ENCODE data around the gene SLC35F6.

The SLC35F6 gene

GRCh38 chr2:26720322-26721114, 43.6 kb upstream of the SLC35F6 start:
- peak; percentile 96 for DNase-seq (ENCODE audit: low read depth)
- no peak for TF ChIP-seq CTCF (IDR thresholded peaks at IDR 0.05; ENCODE audit: low read length, missing control alignments)
- H3K4me3 ChIP-seq (replicated peaks; ENCODE audit: low read depth, low read length) = no peak overlapping the region

DNA sequence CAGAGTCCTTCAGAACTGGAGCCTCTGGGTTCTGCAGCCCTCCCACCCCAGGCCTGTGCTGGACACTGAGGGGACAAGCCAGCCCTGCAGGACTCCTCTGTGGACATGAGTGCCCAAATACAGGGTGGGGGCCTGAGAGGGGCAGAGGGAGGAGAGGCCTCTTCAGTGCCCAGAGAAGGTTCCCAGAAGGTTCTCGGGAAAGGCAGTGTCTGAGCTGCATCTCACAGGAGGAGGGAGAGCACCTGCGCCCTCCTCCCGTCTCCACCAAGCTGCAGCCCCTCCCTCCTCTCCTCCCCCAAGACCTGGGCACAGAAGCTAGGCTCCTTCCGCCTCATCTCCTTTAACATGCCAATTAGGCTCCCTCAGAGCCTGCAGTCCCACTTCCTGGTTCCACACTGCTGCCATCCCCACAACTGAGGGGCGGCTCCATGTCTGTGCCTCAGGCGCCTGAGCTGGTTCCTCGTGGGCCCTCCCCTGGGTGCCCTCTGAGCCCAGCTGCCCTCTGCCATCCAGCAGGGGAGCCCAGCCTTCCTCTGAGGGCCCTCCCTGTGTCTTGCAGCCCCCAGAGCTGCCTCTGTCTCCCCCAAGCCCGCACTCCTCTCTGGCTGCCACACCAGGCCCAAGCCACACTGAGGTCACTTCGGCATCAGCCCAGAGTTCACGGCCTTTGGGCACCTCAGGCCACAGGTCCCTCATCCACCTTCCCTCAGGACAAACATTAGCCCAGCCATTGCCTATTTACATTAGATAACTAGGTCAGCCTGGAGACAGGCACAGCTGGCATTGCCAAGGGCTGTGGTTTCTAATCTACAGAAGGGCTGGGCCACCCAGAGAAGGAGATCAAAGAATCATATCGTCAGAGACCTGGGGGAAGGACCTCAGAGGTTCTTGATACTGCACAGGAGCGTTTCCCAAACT, 42.7 kb upstream of the SLC35F6 start:
- H3K4me3 ChIP-seq (replicated peaks; ENCODE audit: low read depth, low read length) = no peak overlapping the region
- TF ChIP-seq CTCF (IDR thresholded peaks at IDR 0.05; ENCODE audit: low read length, missing control alignments) = no peak
- no peak for DNase-seq (ENCODE audit: low read depth)

GRCh38 chr2:26722328-26722727, 41.8 kb upstream of the SLC35F6 start:
- DNase-seq (ENCODE audit: low read depth) = no peak
- TF ChIP-seq CTCF (IDR thresholded peaks at IDR 0.05; ENCODE audit: low read length, missing control alignments) = no peak
- no peak overlapping the region for H3K4me3 ChIP-seq (replicated peaks; ENCODE audit: low read depth, low read length)

DNA sequence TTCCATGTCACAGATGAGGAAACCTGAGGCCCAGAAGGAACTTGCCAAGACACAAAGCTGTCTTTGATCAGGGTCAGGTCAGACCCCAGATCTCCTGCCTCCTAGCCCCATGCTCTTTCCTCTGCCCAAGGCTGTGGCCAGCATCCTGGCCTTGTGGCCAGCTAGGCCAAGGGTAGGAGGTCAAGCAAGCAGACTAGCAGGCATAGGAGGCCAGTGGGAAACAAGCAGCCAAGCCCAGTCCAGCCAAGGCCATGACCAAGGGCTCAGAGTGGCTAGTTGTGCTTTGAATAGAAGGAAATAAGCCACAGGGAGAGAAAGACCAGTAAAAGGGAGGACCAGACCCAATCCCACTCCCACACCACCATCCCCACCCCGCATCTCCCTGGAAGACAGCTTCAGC, 41.2 kb upstream of the SLC35F6 start:
- H3K4me3 ChIP-seq (replicated peaks; ENCODE audit: low read depth, low read length) = no peak overlapping the region
- no peak for TF ChIP-seq CTCF (IDR thresholded peaks at IDR 0.05; ENCODE audit: low read length, missing control alignments)
- DNase-seq (ENCODE audit: low read depth) = no peak

DNA sequence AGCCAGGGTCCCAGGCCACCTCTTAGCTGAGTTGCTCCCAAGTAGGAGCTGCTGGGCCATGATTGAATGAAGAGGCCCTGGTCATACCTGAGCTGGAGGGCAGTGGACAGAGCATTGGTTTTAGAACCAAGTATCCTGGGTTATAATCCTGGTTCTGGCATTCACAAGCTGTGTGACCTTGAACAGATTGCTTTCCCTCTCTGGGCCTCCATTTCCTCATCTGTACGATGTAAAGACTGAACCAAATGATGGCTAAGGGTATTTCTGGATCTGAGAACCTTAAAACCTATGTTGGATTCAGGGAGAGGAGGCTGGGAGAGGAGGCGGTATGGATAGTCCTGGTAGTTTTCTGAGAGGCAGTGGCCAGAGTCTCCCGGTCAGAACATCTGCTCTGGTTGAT, 40.6 kb upstream of the SLC35F6 start:
- no peak overlapping the region for H3K4me3 ChIP-seq (replicated peaks; ENCODE audit: low read depth, low read length)
- DNase-seq (ENCODE audit: low read depth) = no peak
- no peak for TF ChIP-seq CTCF (IDR thresholded peaks at IDR 0.05; ENCODE audit: low read length, missing control alignments)

DNA sequence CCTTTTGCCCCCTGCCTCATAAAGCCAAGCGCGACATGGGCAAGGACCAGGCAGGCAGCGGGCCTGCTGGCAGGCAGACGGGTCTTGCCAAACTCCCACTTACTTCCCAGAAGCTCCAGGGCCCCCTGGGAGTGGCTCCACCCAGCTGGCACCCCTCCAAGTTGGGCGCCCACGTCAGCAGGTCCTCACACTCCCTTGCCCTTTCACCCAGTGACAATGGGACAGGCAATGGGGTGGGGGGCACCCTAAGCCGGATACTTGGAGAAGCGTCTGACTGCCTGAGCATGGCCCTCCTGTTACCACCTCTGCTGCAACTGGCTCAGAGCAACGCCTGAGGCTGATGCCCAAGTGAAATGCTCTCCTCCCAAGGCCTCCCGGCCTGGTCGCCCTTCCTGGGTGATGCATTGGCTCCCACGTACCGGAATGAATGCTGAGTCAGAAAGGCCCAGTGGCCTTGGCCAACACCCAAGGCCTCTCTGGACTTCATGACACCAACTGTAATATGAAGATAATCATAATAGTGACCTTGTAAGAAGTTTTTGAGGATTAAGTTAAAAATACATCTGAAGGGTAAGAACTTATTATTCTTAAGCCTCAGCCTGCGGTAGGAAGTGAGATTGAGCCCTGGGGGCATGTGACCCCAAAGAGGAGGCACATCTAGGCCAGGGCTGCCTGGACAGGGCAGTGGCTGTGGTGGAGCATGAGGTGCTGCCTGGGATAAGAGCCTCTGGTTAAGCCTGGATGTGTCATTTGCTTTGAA, 39.9 kb upstream of the SLC35F6 start:
- H3K4me3 ChIP-seq (replicated peaks; ENCODE audit: low read depth, low read length) = no peak overlapping the region
- DNase-seq (ENCODE audit: low read depth) = peak; percentile 93
- no peak for TF ChIP-seq CTCF (IDR thresholded peaks at IDR 0.05; ENCODE audit: low read length, missing control alignments)
